ENCODE data around the gene MAN2B2. TPM values are rescaled to one million over a fixed set of nuclear protein-coding genes. Genes with fewer than 3 reads are reported as not detected.
A peak's percentile ranks its signal among the peaks of the same experiment; 100 is the strongest.

Gene MAN2B2
- total RNA-seq, 1 experiment from 2014 or later = 12.1 TPM

DNA sequence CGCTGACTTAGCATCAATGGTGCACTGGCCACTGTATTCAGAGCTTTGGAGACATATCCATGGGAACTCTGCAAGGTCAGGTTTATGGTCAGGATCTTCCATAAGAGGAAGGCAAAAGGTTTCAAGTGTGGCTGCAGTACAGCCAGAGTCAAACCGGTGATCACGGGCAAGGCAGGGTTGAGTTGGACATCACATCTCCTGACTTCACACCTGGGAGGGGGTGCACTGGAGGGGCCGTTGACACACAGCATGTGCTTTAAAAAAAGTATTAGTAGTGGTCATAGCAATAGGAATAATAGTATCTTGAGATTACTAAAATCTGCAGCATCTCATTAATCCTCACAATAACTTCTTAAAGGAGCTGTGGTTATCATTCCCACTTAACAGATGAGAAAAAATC lies 28.9 kb upstream of the MAN2B2 start:
- DNase-seq (ENCODE audit: low spot score) = no peak

DNA sequence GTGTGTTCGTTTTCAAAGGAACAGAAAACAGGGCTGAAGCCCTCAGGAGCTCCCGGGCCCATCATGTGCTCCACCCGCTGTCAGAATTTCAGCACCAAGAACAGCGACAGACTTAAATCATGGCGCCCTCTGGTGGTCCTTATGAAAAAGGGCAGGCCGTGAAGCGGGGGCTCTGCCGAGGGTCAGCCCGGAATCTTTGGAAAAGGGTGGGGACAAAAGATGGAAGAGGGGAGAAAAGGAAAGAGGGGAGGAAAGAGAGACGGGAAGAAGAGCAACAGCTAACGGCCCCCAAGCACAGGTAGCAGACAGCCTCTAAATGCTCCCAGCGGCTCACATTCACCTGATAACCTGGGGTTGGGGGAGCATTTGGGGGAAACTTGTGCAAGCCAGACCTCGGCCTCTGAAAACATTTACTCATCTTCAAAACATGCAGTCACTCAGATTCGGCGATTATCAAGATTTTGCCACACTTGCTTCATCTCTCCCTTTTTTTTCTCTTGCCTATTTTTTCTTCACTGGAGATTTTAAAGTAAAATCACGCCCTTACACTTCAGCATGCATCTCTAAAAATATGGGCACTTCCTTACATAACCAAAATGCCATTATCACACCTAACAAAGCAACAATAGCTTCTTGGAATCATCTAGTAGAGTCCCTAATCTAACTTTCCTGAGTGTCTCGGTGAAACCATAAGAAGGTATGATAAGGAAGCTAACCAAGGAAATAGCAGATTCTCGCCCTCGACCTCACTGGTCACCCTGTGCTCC lies 28.1 kb upstream of the MAN2B2 start:
- DNase-seq (ENCODE audit: low spot score) = peak; percentile 50

- DNase-seq (ENCODE audit: low spot score) = peak; percentile 55
Observed at GRCh38 chr4:6548201-6548881, 26.6 kb upstream of the MAN2B2 start.

GRCh38 chr4:6548882-6549230 lies 26.1 kb upstream of the MAN2B2 start:
- DNase-seq (ENCODE audit: low spot score) = no peak

GRCh38 chr4:6549445-6549844 lies 25.5 kb upstream of the MAN2B2 start:
- no peak for DNase-seq (ENCODE audit: low spot score)

GRCh38 chr4:6549890-6550620 lies 24.9 kb upstream of the MAN2B2 start:
- DNase-seq (ENCODE audit: low spot score) = no peak

DNA sequence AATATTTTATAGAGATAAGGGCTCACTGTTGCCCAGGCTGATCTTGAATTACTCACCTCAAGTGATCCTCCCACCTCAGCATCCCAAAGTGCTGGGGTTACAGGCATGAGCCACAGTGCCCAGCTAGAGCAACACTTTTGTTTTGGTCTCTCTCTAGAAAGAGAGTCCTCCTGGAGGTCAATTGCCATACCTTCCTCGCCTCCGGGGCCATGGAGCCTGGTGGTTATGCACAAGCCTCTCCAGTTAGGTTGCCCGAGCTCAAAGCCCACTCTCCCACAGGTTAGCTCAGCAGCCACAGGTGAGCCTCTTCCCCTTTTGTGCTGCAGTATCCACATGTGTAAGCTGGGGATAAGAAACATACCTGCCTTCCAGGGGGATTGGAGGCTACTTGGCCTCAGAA lies 24.2 kb upstream of the MAN2B2 start:
- no peak for DNase-seq (ENCODE audit: low spot score)

GRCh38 chr4:6551660-6552059 lies 23.3 kb upstream of the MAN2B2 start:
- DNase-seq (ENCODE audit: low spot score) = no peak

DNA sequence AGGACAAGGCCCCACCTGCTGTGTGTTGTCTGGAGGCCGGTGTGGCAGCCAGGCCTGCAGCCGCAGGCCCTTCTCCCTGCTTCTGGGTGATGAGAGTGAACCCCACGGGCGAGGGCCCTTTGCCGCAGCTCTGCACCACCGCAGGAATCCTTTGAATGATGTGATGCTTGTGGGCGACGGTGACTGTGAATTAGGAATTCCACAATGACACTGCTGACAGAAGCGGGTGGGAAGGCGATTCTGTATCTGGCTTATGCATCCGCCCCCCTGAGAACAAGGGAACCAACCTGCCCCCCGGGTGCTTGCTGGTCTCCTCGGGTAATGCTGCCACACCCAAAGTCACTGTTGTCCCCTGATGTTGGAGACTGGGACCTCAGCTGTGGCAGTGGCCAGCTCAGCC lies 19.5 kb upstream of the MAN2B2 start:
- DNase-seq (ENCODE audit: low spot score) = no peak

- no peak for DNase-seq (ENCODE audit: low spot score)
Observed at GRCh38 chr4:6556263-6556662, 18.7 kb upstream of the MAN2B2 start.

DNA sequence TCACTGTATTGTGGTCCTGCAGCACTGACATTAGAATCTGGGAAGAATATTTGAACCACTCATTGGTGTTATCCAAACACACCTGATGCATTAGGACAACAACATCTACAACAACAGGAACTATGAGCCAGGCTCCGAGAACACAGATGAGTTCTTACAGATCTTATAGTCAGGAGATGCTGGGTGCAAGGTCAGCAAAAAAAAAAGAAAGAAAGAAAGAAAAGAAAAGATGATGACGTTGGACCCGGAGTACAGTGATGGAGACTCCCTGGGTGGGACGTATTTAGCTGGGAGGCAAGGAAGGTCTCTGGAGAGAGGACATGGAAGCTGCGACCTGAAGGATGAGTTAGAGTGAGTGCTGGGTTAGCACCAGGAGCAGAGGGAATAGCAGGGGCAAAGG lies 17.8 kb upstream of the MAN2B2 start:
- DNase-seq (ENCODE audit: low spot score) = no peak

- no peak for DNase-seq (ENCODE audit: low spot score)
Observed at GRCh38 chr4:6557856-6558255, 17.1 kb upstream of the MAN2B2 start.

GRCh38 chr4:6560416-6561172 lies 14.4 kb upstream of the MAN2B2 start:
- no peak for DNase-seq (ENCODE audit: low spot score)

DNA sequence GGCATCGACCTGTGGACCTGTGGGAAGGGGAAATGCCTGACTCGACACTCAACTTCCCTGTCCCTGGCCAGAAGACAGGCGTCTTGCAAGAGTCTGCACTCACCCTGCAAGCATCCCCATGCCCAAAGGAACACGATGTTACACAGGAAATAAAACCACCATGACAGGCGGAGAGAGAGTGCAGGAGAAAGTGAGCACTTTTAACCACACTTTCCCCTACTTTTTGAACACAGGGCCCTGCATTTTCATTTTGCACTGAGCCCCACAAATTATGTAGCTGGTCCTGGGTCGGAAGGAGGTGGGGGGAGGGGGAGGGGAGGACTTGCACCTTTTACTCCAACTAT lies 13.8 kb upstream of the MAN2B2 start:
- DNase-seq (ENCODE audit: low spot score) = no peak

- DNase-seq (ENCODE audit: low spot score) = no peak
Observed at GRCh38 chr4:6561706-6562371, 13.2 kb upstream of the MAN2B2 start.

- DNase-seq (ENCODE audit: low spot score) = no peak
Observed at GRCh38 chr4:6562931-6563901, 11.8 kb upstream of the MAN2B2 start.

DNA sequence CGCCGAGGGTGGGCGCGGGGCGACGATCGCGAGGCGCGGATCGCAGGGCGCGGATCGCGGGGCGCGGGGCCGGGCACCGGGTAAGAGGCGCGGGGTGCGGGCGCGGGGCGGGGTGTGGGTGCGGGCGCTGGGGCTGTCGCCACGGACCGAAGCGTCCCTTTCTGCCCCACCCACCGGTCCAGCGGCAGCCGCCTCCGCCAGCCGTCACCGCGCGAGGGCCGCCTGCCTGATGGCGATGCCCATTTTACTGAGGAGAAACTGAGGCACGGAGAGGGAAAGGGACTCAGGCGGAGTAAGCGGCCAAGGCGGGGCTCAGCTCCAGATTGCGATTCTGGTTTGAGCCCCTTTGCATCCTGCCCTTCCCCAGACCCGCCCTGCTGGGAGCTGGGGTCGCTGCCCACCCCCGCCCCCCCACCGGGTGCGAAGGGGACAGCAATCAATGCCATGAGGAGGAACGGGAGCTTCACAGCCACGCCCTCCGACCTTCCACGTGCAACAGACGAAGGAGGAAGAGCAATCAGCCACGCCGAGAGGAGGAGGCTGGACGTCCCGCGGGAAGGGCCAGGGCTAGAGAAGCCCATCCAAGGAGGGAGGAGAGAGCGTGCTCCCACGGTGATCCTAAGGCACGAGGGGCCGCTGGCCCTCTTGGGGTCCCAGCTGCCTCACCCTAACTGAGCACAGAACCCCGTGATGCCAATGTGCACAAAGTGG lies 10.9 kb upstream of the MAN2B2 start:
- no peak for DNase-seq (ENCODE audit: low spot score)

GRCh38 chr4:6565691-6566390 lies 9.1 kb upstream of the MAN2B2 start:
- no peak for DNase-seq (ENCODE audit: low spot score)

Data from A172 (cell line).